ENCODE measurements around the gene CNPY4.

The CNPY4 gene

DNA sequence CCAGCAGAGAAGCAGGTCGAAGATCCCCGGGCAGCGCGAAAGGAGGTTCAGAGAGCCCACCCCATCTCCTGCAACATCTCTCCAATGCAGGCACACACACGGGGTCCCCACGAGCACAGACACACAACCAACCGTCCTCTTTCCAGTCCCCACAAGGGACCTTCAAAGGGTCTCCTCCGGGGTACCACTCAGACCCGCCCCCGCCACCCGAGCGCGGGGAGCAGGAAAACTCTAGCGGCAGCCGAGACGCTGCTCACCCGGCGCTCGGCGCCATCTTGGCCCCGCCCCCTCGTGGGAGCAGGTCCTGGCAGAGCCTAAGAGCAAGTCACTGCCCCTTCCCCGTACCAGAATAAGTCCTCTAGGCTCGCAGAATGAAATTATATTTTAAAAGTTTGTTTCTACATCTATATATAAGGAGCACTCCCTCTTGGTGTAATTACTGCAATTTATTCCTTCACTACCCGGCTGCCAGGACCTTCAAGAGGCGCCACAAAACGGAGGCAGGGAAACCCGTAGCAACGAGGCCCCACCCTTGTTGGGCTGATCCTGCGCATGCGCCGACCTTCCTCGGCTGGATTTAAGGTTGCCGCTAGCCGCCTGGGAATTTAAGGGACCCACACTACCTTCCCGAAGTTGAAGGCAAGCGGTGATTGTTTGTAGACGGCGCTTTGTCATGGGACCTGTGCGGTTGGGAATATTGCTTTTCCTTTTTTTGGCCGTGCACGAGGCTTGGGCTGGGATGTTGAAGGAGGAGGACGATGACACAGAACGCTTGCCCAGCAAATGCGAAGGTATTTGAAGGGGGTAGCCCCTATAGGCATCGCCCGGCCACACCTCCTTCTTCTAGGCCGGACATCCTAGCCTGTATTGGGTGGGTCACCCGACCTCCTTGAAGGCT lies at the start of gene CNPY4, which contains the start of gene TAF6:
Gene CNPY4, plus strand, starts transcription at position 563 of the 898 bp plus-strand sequence. Its CDS starts 111 bp downstream, at position 674.
Gene TAF6, minus strand, starts transcription at position 287 of the 898 bp plus-strand sequence. CDS start 5,149 bp downstream, outside the sequence.
- DNase-seq = peak; percentile 95 to 97

DNA sequence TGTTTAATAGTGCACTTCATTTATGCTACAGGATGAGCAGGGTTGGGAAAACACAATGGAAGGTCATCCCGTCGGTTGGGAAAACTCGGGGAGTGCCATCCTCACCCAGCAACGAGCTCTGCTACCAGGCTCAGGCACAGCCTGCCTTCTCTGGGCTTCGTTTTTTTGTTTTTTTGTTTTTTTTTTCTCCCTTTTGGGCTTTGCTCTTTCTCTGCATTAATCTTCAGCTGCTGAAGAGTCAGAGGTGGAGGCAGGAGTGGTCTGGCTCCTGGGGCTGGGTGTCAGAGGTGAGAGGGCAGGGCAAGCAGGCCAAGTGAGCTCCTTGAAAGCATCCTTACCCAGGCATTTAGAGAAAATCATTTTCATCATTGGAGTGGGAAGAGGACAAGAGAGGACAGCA lies 49.4 kb upstream of the CNPY4 start:
- no peak for DNase-seq

- DNase-seq = no peak
These were observed 48.3 kb upstream of the CNPY4 start for GRCh38 chr7:100071018-100071723.

DNA sequence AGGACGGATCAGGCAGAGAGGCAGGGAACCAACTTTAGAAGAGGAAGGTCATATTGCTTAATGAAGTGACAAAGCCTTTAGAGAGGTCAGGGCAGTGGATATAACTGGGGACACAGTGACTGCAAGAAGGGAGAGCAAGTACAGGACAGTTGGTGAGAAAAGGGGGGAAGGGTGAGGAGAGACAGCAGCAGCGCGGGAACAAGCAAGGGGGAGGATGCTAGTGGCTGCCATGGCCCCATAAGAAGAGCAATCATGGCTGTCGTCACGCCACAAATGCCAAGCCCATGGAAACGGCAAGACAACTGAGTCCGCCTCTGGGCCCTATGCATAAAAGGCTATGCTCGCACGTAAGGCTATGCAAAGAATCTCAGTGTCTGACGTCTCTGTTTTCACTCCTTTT lies 47.0 kb upstream of the CNPY4 start:
- no peak for DNase-seq

- DNase-seq = no peak
These were observed 44.6 kb upstream of the CNPY4 start for GRCh38 chr7:100074841-100075240.

DNA sequence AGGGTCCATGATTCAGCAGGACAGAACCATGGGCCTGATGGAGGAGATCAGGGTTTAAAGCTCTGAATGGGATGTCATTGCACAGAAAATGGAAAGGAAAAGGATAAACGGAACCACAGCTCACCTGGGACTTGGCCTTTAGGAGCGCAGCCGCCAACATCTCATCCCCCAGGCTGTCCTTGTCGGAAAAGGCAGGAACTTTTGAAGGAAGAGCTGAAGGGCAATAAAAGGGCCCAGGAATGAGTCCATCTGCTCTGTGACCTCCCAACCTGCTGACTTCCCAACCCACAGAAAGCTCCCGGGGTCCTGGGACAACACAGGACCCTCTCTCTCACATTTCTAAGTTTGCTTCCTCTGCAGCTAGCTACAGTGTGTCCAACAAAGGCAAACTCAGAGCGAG lies 44.0 kb upstream of the CNPY4 start:
- no peak for DNase-seq

GRCh38 chr7:100077205-100077604 lies 42.2 kb upstream of the CNPY4 start:
- DNase-seq = no peak

DNA sequence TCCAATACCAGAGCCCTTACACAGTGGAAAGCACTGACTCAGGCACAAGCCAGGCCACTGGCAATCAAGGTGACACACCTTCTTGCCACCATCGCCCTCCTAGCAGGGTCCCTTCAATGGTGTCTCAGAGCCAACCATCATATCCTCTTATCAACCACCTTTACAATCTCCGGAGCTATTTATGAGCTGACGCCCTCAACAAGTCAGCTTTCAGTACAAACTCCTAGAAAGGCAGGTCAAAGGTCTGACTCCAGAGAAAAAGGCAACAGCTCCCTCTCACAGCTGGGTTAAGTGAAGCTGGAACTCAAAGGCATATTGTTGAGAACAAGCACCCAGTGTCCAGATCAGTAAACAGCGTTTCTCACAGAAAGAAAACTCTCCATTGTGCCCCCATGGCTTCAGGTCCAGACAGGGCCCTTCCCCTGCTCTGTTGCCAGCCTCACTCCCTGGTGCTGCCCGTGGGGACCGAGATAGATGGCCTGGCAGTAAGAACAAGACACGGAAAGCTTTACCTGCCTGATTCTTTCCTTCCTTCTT lies 40.3 kb upstream of the CNPY4 start:
- no peak for DNase-seq

DNA sequence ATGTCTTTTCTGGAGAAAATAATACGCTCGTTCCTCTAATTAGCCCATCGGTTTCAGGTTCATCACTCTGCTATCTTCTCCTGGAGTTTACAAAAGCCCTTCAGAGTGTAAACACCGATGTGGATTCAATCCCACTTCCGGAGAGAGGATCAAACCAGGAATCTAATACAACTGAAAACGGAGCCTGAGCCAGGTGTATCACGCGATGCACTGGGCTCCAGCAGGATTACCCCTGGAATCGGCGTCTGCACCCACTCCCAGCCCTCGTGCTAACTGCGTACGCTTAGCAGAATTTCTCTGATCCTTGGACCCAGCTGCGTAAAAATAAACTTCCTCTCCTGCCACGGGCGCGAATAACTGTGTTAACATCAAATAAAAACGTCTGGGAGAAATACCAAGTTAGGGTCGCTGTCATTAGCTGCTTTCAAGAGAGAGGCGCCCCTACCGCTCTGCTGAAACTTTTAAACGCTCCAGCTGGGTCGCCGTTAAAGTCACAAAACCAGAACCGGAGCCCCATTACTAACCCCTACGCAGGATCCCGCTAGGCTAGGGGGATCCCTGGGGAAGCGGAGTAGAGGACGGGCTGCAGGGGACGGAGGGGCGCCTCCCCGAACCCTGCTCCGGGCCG lies 38.4 kb upstream of the CNPY4 start:
- DNase-seq = no peak

- peak; percentile 97 for DNase-seq
These were observed 37.8 kb upstream of the CNPY4 start, which contains the start of gene ZNF3 for GRCh38 chr7:100081535-100082102. TSS of gene ZNF3 (minus strand) at chr7:100081723. CDS start at chr7:100077357, 4,366 bp downstream.

GRCh38 chr7:100082978-100083377 lies 36.5 kb upstream of the CNPY4 start:
- DNase-seq = no peak

- no peak for DNase-seq
These were observed 33.9 kb upstream of the CNPY4 start for GRCh38 chr7:100085515-100085914.

- DNase-seq = no peak
These were observed 32.2 kb upstream of the CNPY4 start for GRCh38 chr7:100087055-100087750.

DNA sequence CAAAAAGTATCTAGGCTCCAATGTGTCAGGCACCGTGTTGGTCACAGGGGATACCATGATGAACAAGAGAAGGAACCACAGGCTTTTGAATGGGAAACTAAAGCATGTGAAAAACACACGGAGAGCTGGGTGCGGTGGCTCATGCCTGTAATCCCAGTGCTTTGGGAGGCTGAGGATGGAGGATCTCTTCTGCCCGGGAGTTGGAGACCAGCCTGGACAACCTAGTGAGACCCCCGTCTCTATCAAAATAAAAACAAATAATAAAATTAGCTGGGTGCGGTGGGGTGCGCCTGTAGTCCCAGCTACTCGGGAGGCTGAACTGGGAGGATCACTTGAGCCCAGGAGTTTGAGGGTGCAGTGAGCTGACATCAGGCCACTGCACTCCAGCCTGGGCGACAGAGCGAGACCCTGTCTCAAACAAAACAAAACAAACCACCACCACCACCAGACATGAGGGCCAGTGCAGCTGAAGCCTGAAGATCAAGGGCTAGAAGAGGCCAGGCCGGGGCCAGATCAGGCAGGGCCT lies 31.3 kb upstream of the CNPY4 start:
- no peak for DNase-seq

DNA sequence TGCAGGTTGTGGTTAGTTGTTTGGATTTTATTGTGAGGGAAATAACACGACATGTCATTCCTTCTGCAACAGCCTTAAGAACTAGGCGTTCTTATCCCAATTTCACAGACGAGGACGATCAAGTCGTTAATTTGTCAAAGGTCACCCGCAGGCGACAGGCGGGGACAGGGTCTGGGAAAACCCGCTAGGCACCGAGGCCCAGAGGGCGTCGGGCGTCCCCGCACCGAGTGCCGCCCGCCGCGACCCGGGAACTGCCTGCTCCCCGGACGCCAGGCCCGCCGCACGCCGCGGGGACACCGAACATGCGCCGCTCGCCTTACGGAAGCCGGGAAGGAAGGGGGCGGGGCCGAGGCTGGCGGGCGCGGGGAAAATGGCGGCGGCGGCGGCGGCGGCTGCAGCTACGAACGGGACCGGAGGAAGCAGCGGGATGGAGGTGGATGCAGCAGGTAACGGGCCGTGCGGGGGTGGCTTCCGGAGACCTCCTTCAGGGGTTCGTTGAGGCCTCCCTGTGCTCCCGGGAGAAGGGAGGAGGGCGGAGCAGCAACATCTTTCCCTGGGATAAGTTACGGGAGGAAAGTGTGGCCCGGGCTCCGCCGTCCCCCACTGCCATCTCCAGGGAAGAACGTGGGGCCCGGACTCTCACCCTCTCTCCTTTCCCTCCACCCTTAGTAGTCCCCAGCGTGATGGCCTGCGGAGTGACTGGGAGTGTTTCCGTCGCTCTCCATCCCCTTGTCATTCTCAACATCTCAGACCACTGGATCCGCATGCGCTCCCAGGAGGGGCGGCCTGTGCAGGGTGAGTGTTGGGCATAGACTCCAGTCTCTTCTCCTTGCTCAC lies 30.6 kb upstream of the CNPY4 start, which contains the start of gene COPS6:
Gene COPS6, plus strand, starts transcription at position 349 of the 837 bp plus-strand sequence. Its CDS starts 22 bp downstream, at position 371.
- DNase-seq = peak; percentile 83 to 85

DNA sequence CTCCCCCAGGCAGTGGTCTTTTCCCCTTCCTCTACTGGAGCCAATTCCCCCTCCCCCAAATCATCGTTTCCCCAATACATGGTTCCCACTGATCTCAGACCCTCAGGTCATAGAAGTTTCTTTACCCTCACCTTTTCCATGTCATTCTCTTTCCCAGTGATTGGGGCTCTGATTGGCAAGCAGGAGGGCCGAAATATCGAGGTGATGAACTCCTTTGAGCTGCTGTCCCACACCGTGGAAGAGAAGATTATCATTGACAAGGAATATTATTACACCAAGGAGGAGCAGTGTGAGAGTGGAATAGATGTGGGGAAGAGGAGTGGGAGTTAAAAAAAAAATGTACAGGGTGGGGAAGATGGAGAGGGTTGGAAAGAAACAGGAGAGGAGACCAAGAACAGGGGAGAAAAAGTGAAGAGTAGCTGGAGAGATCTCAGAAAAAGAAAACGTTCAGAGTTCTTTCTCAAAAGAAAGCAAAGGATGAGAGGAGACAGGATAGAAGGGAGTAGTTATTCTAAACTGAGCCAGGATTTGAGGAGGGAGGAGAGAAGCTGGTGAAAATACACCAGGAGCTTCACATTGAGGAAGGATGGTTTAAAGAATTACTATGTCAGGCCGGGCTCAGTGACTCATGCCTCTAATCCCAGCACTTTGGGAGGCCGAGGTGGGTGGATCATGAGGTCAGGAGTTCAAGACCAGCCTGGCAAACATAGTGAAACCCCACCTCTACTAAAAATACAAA lies 29.8 kb upstream of the CNPY4 start:
- DNase-seq = no peak

- DNase-seq = no peak
These were observed 28.7 kb upstream of the CNPY4 start for GRCh38 chr7:100090527-100091410.

GRCh38 chr7:100091411-100092181 lies 27.8 kb upstream of the CNPY4 start:
- no peak for DNase-seq
